ENCODE data around the gene FAM171A1.

GRCh38 chr10:15222511-15222910 lies 148.6 kb downstream of the FAM171A1 start:
- no peak for TF ChIP-seq POLR2A (IDR thresholded peaks at IDR 0.05; ENCODE audit: low read depth, low read length)
- no peak for TF ChIP-seq POLR2AphosphoS5 (IDR thresholded peaks at IDR 0.05; ENCODE audit: insufficient read depth, low read depth, low read length)
- no peak for TF ChIP-seq EZH2 (IDR thresholded peaks at IDR 0.05; ENCODE audit: borderline replicate concordance, low read depth, low read length, severe bottlenecking)
- TF ChIP-seq CTCF (IDR thresholded peaks at IDR 0.05; ENCODE audit: extremely low read depth in 1 of 2, insufficient read depth in 1 of 2, low read depth in 1 of 2, low read length in 2 of 2) = no peak
- TF ChIP-seq GATA2 (IDR thresholded peaks at IDR 0.05; ENCODE audit: insufficient read depth, insufficient read length, low read depth, low read length) = no peak
- TF ChIP-seq MAX (IDR thresholded peaks at IDR 0.05; ENCODE audit: insufficient read depth, insufficient read length) = no peak
- TF ChIP-seq MYC (IDR thresholded peaks at IDR 0.05; ENCODE audit: low read depth, low read length) = no peak
- TF ChIP-seq FOS (IDR thresholded peaks at IDR 0.05; ENCODE audit: borderline replicate concordance, insufficient read depth, low read length) = no peak

All from endothelial cell of umbilical vein (primary cell).